Heart right ventricle (tissue), 16 donors: ENCODE data around the gene SCARF1. TPM values are rescaled to one million over a fixed set of nuclear protein-coding genes. Genes with fewer than 3 reads are reported as not detected.

Source experiments
- ATAC-seq, 8 donors: fragments of 200-7000 bp; cut with Tn5 transposase; one replicate each; pipeline ENCODE4 v1.9.1; 2020; ENCODE audit warnings: mild to moderate bottlenecking in 8 of 8, moderate library complexity in 8 of 8, moderate number of reproducible peaks in 1 of 8
- DNase-seq, 2 donors: peaks; one replicate each; pipeline ENCODE4 v3.0.0-alpha.2; 2020
- H3K27ac ChIP-seq, 10 donors: fragments of 200-600 bp; sonication (generic) in 2 of 10; one replicate each; pipeline versions ENCODE4 v1.5.0 to v1.8.0; 2020 to 2022; ENCODE audit warnings: mild to moderate bottlenecking in 3 of 10
- H3K27me3 ChIP-seq, 7 donors: fragments of 200-600 bp; one replicate each; pipeline ENCODE4 v1.8.0; 2021 to 2022; ENCODE audit warnings: mild to moderate bottlenecking in 2 of 7
- H3K36me3 ChIP-seq, 9 donors: fragments of 200-600 bp; sonication (generic) in 1 of 9; one replicate each; pipeline versions ENCODE4 v1.5.0 to v1.8.0; 2020 to 2022; ENCODE audit warnings: mild to moderate bottlenecking in 2 of 9
- H3K4me1 ChIP-seq, 9 donors: fragments of 200-600 bp; sonication (generic) in 1 of 9; one replicate each; pipeline versions ENCODE4 v1.5.0 to v1.8.0; 2020 to 2022; ENCODE audit warnings: mild to moderate bottlenecking in 4 of 9
- H3K4me3 ChIP-seq, 10 donors: fragments of 200-600 bp; sonication (generic) in 2 of 10; one replicate each; pipeline versions ENCODE4 v1.5.0 to v1.8.0; 2020 to 2022; ENCODE audit warnings: mild to moderate bottlenecking in 7 of 10, moderate library complexity in 2 of 10
- H3K9me3 ChIP-seq, 11 donors: fragments of 200-600 bp in 10 of 11; sonication (generic) in 2 of 11; one replicate each; pipeline versions ENCODE4 v1.5.0 to v1.8.0; 2013 to 2022; ENCODE audit warnings: mild to moderate bottlenecking in 2 of 11, control low read depth in 1 of 11, moderate library complexity in 1 of 11
- CTCF ChIP-seq, 9 donors: fragments of 200-600 bp; sonication (generic) in 2 of 9; IDR thresholded peaks; one replicate each; pipeline versions ENCODE4 v1.5.0 to v1.8.0; 2021 to 2022; ENCODE audit warnings: antibody characterized with exemption in 9 of 9, mild to moderate bottlenecking in 5 of 9, moderate library complexity in 1 of 9
- WGBS, 2 donors: extraction: QIAGEN DNeasy Blood & Tissue Kit; methylation state at CpG; one replicate each; pipeline ENCODE4 v1.1.7; 2013; ENCODE audit warnings: inconsistent platforms in 1 of 2; 5-methylcytosine and 5-hydroxymethylcytosine counted together
- intact Hi-C, 10 donors: fragments of 100-400 bp; cut with DNase I; formaldehyde crosslinking; loops; one replicate each; pipeline versions ENCODE4 v1.11.1 to v1.14.2; 2022
- polyA plus RNA-seq, 2 donors: library from polyadenylated mRNA; stranded (reverse); fragments of 200-250 nt; gene quantifications; one replicate each; pipeline ENCODE4 v1.2.3, GENCODE V29; 2013
- total RNA-seq, 10 donors: library from RNA; stranded (reverse); fragmentation: NEBNext Ultra II Directional in 3 of 10; extraction: Animal tissue kit (Norgen Biotek cat#: 25700) in 3 of 10; gene quantifications; one replicate each; pipeline versions ENCODE4 v1.2.1 to v1.2.4, GENCODE V29; 2021 to 2023
- donor health status: Arrhythmogenic right ventricular cardiomyopathy.
- donor health status: ischemic (EF 13 %, LVEDD 7.1; RV severe dilation, severe dysfunction).
- donor health status: healthy with polysubstance abuse.
- donor health status: DM: no; HTN: yes; CAD: no.
- donor health status: DM: no; HTN: no; CAD: no.
- donor health status: ischemic (EF 25% LVEDD 6.9; RV normal size, moderate dysfunction).
- donor health status: ischemic (EF 25% LVEDD 5.7; RV mildly dilated, moderate dysfunction).
- donor health status: healthy.
- donor health status: DM: yes; HTN: yes; CAD: no.
- donor health status: Ischemic cardiomyopathy.
- donor health status: ischemic (EF 35%, LVEDD 5.7; RV mildly dilated, moderate dysfunction).
- donor health status: nonischemic (EF 11% LVEDD 7.7; RV severe dilation, severe dysfunction).
- donor health status: DM: yes; HTN: yes; CAD: no.
- donor health status: PGD.
- donor health status: ischemic (EF 29% LVEDD 5.4; RV normal size, mild dysfunction).
- donor health status: nonischemic (EF 23%, LVEDD 6.1; RV moderate dilation, normal function).

Gene SCARF1
- total and polyA plus RNA-seq, 12 donors: 7.6 to 22.6 (median 13.2) TPM

GRCh38 chr17:1649844-1650501 lies 4.4 kb upstream of the SCARF1 start, which contains the start of gene RILP:
Gene RILP, minus strand, starts transcription at chr17:1649866. Its CDS starts 62 bp downstream, at chr17:1649804.
- peak within 1 kb of the TSS; percentile 56 to 94 (median 81) for H3K4me3 ChIP-seq
- H3K27ac ChIP-seq: peak within 1 kb of the TSS; percentile 97 to 100 (median 99)
- ATAC-seq (peak; percentile 56 to 77 (median 70)), DNase-seq (peak; percentile 87 to 89)
- H3K9me3 ChIP-seq: no peaks in the 10 kb centered on the region
- no peak for TF ChIP-seq CTCF (IDR thresholded peaks at IDR 0.05)
- intact Hi-C loops: loop anchor here in 7 of 10 donors (1.0 to 10.0 kb wide), 11 partner anchors 21 to 395 kb away; partner anchors contain the start of genes DPH1 (in 1 of the 7), SLC43A2 (in 1 of the 7) and TLCD2 (in 1 of the 7)
- 14 to 15% methylated on average over 23 of the region's 23 CpGs for WGBS, 2 donors
- peaks cover 0 to 63% (median 45%) of the 10 kb centered on the region in 9 donors for H3K36me3 ChIP-seq
- peaks cover 32 to 54% (median 47%) of the 10 kb centered on the region in 9 donors for H3K4me1 ChIP-seq
- H3K27me3 ChIP-seq: no peaks in the 10 kb centered on the region

GRCh38 chr17:1648963-1649843 lies 3.7 kb upstream of the SCARF1 start:
- H3K36me3 ChIP-seq: peaks cover 0 to 55% (median 37%) of the 10 kb centered on the region in 9 donors
- DNase-seq (peak; percentile 93 to 97), ATAC-seq (peak; percentile 34 to 77 (median 62))
- peak overlapping the region; percentile 56 to 94 (median 81) for H3K4me3 ChIP-seq
- H3K27me3 ChIP-seq: no peaks in the 10 kb centered on the region
- peak; percentile 75 to 95 (median 88) for TF ChIP-seq CTCF (IDR thresholded peaks at IDR 0.05)
- intact Hi-C loops: loop anchor here in 7 of 10 donors (1.0 to 10.0 kb wide), 8 partner anchors 20 to 394 kb away; partner anchors contain the start of gene SLC43A2 (in 1 of the 7)
- H3K9me3 ChIP-seq: no peaks in the 10 kb centered on the region
- H3K27ac ChIP-seq: peak overlapping the region; percentile 97 to 100 (median 99)
- 0% methylated on average over 59 to 99 of the region's 100 CpGs for WGBS, 2 donors
- peaks cover 34 to 61% (median 55%) of the 10 kb centered on the region in 9 donors for H3K4me1 ChIP-seq

GRCh38 chr17:1648173-1648962 lies 2.8 kb upstream of the SCARF1 start:
- Histone ChIP-seq H3K4me1 (peaks cover 41 to 68% (median 61%) of the 10 kb centered on the region in 9 donors), H3K4me3 (peak overlapping the region; percentile 23 to 91 (median 69)), H3K27ac (peak overlapping the region; percentile 89 to 100 (median 94)), H3K36me3 (peaks cover 0 to 47% (median 29%) of the 10 kb centered on the region in 9 donors), H3K9me3 (no peaks in the 10 kb centered on the region), H3K27me3 (no peaks in the 10 kb centered on the region)
- TF ChIP-seq CTCF (IDR thresholded peaks at IDR 0.05): no peak
- intact Hi-C loops: loop anchor here in 6 of 10 donors (2.0 to 10.0 kb wide), 7 partner anchors 20 to 394 kb away; partner anchors contain the start of gene SLC43A2 (in 1 of the 6)
- peak in 7 of 8 donors; percentile 1 to 66 (median 20) for ATAC-seq
- peak; percentile 53 to 63 for DNase-seq
- WGBS, 2 donors: 2% methylated on average over 52 to 54 of the region's 54 CpGs
